DND-41 (cell line): ENCODE results near the gene ZNF462.

Experiments
- ATAC-seq: fragments of 200-7000 bp; cut with Tn5 transposase; 3 replicates; pipeline ENCODE4 v1.9.1; 2021; ENCODE audit warnings: low read depth; ENCODE audit not compliant: insufficient read depth
- DNase-seq: peaks from one replicate; pipeline ENCODE4 v3.0.0-alpha.2; 2020
- H2AFZ ChIP-seq: 2 replicates; pipeline ENCODE4 v1.6.0; 2012; ENCODE audit warnings: low read depth, low read length
- H3K27ac ChIP-seq: 2 replicates; pipeline ENCODE4 v1.5.1; 2012; ENCODE audit warnings: low read length, inconsistent platforms
- H3K27me3 ChIP-seq: fragments of 200-600 bp; sonication (generic); 2 replicates; pipeline ENCODE4 v1.6.0; 2012; ENCODE audit warnings: low read length, mild to moderate bottlenecking, inconsistent platforms; ENCODE audit not compliant: insufficient read depth, poor library complexity
- H3K36me3 ChIP-seq: 2 replicates; pipeline ENCODE4 v1.5.1; 2012; ENCODE audit warnings: low read length, inconsistent platforms; ENCODE audit not compliant: insufficient read depth
- H3K4me1 ChIP-seq: 2 replicates; pipeline ENCODE4 v1.5.1; 2012; ENCODE audit warnings: mild to moderate bottlenecking, low read length; ENCODE audit not compliant: insufficient read depth
- H3K4me2 ChIP-seq: 2 replicates; pipeline ENCODE4 v1.6.0; 2012; ENCODE audit warnings: mild to moderate bottlenecking, moderate library complexity, low read length, inconsistent platforms; ENCODE audit not compliant: insufficient read depth
- H3K4me3 ChIP-seq, 2 experiments: fragments of 200-600 bp in 1 of 2; shearing (Covaris generic) in 1 of 2; 2 replicates each; pipeline ENCODE4 v1.5.1; 2012 to 2016; ENCODE audit warnings: inconsistent platforms in 2 of 2, low read length in 2 of 2, mild to moderate bottlenecking in 2 of 2, low read depth in 1 of 2, moderate library complexity in 1 of 2
- H3K79me2 ChIP-seq: 2 replicates; pipeline ENCODE4 v1.6.0; 2012; ENCODE audit warnings: low read length, inconsistent platforms; ENCODE audit not compliant: insufficient read depth
- H3K9ac ChIP-seq: 2 replicates; pipeline ENCODE4 v1.6.0; 2012; ENCODE audit warnings: low read depth, mild to moderate bottlenecking, inconsistent platforms, low read length, moderate library complexity
- H3K9me3 ChIP-seq: 2 replicates; pipeline ENCODE4 v1.5.1; 2012; ENCODE audit warnings: low read length, moderate library complexity, mild to moderate bottlenecking, inconsistent platforms; ENCODE audit not compliant: insufficient read depth, severe bottlenecking
- H4K20me1 ChIP-seq: 2 replicates; pipeline ENCODE4 v1.6.0; 2012; ENCODE audit warnings: low read length; ENCODE audit not compliant: insufficient read depth
- CTCF ChIP-seq: IDR thresholded peaks from 2 replicates; pipeline ENCODE4 v1.5.1; 2012; ENCODE audit warnings: borderline replicate concordance, low read length, moderate library complexity, mild to moderate bottlenecking; ENCODE audit not compliant: poor library complexity, severe bottlenecking; ENCODE audit errors: extremely low read depth
- EZH2 ChIP-seq: IDR thresholded peaks from 3 replicates; pipeline ENCODE4 v1.6.1; 2012; ENCODE audit warnings: borderline replicate concordance, low read depth, mild to moderate bottlenecking, moderate library complexity, low read length, inconsistent platforms; ENCODE audit not compliant: severe bottlenecking

The ZNF462 gene

GRCh38 chr9:106964822-106965525 is 102.0 kb downstream of the ZNF462 start:
- no peaks in the 10 kb centered on the region for H3K79me2 ChIP-seq

GRCh38 chr9:106966481-106966880 is 103.5 kb downstream of the ZNF462 start:
- ATAC-seq (no peak), DNase-seq (no peak)
- no peak for TF ChIP-seq CTCF
- TF ChIP-seq EZH2, result no peak
- Histone ChIP-seq H3K4me1 (peaks cover 12% of the 10 kb centered on the region), H3K4me3 (no peak overlapping the region), H3K36me3 (no peaks in the 10 kb centered on the region), H3K4me2 (no peak overlapping the region), H3K9me3 (no peaks in the 10 kb centered on the region), H3K79me2 (no peaks in the 10 kb centered on the region), H4K20me1 (no peaks in the 10 kb centered on the region), H3K27ac (no peak overlapping the region), H3K27me3 (no peaks in the 10 kb centered on the region), H3K9ac (no peak overlapping the region), H2AFZ (no peak overlapping the region)

More at GRCh38 chr9:106964822-106965525, 102.0 kb downstream of the ZNF462 start:
- H3K4me1 ChIP-seq, result peaks cover 12% of the 10 kb centered on the region
- H3K4me3 ChIP-seq, result no peak overlapping the region
- no peak overlapping the region for H3K9ac ChIP-seq
- no peak overlapping the region for H2AFZ ChIP-seq
- no peak for TF ChIP-seq CTCF
- TF ChIP-seq EZH2, result no peak
- DNase-seq, result no peak
- H3K9me3 ChIP-seq, result no peaks in the 10 kb centered on the region
- no peak for ATAC-seq
- no peak overlapping the region for H3K4me2 ChIP-seq
- no peaks in the 10 kb centered on the region for H3K27me3 ChIP-seq
- H3K27ac ChIP-seq, result no peak overlapping the region
- H3K36me3 ChIP-seq, result no peaks in the 10 kb centered on the region
- H4K20me1 ChIP-seq, result no peaks in the 10 kb centered on the region

GRCh38 chr9:106969696-106970095 is 106.7 kb downstream of the ZNF462 start:
- Histone ChIP-seq H4K20me1 (no peaks in the 10 kb centered on the region), H3K79me2 (no peaks in the 10 kb centered on the region), H3K4me3 (no peak overlapping the region), H3K36me3 (peaks cover 18% of the 10 kb centered on the region; the same call in 1 of the 2 replicates), H3K9me3 (no peaks in the 10 kb centered on the region), H3K4me1 (peaks cover 2% of the 10 kb centered on the region; the same call in 1 of the 2 replicates), H3K4me2 (no peak overlapping the region), H3K27ac (no peak overlapping the region), H3K27me3 (no peaks in the 10 kb centered on the region), H2AFZ (no peak overlapping the region), H3K9ac (no peak overlapping the region)
- ATAC-seq (no peak), DNase-seq (no peak)
- TF ChIP-seq EZH2 (no peak), CTCF (no peak)
